Measurements from ENCODE around the gene ATAD3B.
"Not testable (repeated sequence)": the region's sequence is repeated elsewhere in the genome, so short reads cannot be mapped to it uniquely, and the experiment has no call there.

The ATAD3B gene

DNA sequence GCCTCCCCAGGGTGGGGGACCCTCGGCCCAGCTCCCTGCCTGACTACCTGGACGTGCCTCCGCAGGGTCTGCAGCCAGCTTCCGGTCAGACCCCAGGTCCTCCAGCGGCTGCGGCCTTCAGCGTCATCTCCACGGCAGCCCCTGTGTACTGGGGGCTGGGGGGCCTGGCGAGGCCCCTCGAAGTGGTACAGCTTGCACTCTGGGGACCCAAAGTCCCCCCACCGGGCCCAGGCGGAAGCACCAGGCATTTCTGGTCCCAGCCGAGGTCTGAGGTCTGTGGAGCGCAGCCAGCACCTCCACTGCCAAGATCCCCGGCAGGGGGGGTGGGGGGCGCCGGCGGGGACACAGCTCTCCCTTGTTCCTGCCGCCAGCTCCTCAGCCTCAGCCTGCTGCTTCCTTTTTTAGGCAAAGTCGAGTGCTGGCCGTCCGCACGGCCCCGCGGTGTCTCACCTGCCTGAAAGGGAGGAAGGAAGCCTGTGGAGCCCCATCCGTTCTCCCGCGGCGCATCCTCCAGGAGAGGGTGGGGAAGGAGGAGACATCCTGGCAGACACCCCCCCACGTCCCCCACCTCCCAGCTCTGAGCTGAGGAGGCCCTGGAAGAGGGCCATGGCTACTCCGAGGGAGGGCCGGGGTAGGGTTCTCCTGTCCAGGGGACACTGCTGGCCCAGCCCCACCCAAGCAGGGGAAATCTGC lies 37.3 kb upstream of the ATAD3B start:
- FAIRE-seq: no peak

- no peak for FAIRE-seq
These were observed 36.8 kb upstream of the ATAD3B start for GRCh38 chr1:1434824-1435105.

GRCh38 chr1:1435106-1435903 lies 36.3 kb upstream of the ATAD3B start, which contains the start of gene VWA1:
Gene VWA1, plus strand, starts transcription at chr1:1435690. Its CDS starts 59 bp downstream, at chr1:1435749.
- FAIRE-seq: no peak

DNA sequence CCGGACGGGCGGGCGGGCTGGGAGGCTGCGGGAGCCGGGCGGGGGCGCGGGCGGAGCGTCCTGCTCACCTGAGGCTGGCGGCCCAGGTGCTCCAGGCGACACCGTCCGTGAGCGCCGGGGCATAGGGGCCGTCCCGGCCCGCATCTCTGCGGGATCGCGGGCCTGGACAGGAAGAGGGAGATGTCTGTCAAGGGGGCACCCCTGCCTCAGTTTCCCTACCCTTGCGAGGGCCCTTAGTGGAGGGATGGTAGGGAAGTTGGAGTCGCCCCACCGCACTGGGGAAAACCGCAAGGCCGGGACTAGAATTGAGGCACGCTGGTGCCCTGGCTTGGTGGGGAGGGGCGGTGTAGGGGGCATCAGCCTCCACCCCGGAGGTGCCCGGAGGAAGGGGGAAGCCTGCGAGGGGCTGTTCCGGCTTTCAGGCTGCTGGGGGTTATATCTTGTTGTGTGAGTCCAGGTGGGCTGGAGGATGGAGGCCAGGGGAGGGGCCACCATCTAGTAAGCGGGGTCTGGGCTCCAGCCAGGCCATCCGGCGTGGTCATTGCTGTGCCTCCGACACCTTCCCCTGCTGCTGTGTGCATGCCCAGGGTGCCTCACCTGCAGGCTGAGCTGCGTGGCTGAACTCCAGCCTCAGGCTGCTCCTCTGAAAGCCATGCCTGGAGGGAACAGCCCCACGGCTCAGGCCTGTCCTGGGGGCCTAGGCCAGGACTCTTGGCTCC lies 35.5 kb upstream of the ATAD3B start:
- FAIRE-seq: no peak

DNA sequence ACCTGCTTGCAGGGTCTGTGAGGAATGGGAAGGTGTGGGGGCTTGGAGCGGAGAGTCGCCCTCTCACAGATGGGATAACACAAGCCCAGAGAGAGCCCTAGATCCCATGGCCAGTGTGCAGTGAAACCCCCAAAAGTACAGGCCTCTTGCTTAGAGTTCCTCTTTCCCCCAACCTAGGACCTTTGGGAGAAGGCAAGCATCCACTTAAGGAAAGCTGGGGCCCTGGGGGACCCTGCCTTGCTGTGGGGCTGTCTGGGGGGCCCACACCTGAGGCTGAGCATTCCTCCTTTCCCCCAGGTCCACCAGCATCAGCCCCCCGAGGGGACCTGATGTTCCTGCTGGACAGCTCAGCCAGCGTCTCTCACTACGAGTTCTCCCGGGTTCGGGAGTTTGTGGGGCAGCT lies 34.9 kb upstream of the ATAD3B start:
- FAIRE-seq: no peak

GRCh38 chr1:1437033-1437903 lies 34.3 kb upstream of the ATAD3B start:
- FAIRE-seq: no peak

- no peak for FAIRE-seq
These were observed 33.6 kb upstream of the ATAD3B start for GRCh38 chr1:1437904-1438376.

GRCh38 chr1:1438531-1439381 lies 32.8 kb upstream of the ATAD3B start:
- FAIRE-seq: no peak

DNA sequence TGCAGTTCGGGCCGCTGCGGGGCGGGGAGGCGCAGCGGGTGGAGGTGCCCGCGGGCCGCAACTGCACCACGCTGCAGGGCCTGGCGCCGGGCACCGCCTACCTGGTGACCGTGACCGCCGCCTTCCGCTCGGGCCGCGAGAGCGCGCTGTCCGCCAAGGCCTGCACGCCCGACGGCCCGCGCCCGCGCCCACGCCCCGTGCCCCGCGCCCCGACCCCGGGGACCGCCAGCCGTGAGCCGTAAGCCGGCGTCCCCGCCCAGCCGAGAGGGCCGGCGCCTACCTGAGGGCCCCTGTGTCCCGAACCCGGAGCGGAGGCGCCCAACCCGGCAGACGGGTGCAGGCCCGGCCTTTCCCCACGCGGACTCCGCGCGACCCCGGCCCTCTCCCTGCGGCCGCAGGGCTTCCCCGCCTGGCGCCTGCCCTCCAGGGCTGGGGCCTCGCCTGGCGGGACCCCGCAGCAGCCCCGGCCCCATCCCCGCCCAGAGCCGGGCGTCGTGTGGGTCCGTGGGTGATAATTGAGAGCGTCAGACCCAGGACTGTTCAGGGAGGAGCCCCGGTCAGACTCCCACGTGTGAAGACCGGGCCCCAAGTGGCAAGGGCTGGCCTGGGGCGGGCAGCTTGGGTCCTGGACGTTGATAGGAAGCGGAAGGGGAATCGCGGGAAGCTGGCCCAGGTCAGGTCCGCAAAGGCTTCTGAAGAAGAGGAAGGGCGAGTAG lies 31.9 kb upstream of the ATAD3B start:
- FAIRE-seq: no peak

- no peak for FAIRE-seq
These were observed 31.1 kb upstream of the ATAD3B start for GRCh38 chr1:1440262-1441001.

DNA sequence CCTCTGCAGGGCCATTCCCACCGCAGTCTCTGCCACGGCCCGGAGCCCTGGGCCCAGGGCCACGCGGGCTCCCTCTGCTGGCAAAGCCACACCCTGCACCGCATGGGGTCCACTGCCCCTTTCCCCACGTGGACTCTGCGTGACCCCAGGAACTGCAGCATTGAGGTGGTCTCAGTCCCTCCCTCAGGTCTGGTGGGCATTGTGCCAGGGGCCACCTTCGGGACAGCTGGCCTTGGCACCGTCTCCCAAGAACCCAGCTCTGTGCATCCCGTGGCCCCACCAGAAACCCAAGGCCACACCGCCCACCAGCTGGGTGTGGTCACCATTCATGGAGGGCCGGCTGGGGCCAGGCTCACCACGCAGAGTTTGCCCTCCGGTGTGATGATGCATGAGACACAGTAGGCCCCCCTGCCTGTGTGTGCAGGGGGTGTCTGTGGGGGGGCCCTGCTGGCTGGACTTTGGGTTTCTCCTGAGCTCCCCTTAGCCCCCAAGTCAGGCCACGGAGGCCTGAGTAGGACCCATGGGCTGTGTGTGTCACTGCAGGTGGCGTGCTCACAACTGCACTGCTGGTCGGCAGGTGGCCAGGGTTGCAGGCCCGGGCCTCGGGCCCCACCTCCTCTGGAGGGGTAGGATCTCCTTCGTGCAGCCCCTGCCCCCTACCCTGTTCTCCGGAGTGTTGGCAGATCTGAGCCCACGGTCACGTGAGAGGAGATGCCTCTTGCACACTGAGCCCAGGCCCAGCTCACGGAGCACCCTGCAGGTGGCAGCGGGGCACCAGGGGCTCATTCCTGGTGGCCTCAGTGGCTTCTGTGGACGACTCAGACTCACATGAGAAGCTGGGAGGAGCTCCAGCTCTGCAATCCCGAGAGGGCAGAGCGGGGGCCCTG lies 30.3 kb upstream of the ATAD3B start:
- FAIRE-seq: no peak

DNA sequence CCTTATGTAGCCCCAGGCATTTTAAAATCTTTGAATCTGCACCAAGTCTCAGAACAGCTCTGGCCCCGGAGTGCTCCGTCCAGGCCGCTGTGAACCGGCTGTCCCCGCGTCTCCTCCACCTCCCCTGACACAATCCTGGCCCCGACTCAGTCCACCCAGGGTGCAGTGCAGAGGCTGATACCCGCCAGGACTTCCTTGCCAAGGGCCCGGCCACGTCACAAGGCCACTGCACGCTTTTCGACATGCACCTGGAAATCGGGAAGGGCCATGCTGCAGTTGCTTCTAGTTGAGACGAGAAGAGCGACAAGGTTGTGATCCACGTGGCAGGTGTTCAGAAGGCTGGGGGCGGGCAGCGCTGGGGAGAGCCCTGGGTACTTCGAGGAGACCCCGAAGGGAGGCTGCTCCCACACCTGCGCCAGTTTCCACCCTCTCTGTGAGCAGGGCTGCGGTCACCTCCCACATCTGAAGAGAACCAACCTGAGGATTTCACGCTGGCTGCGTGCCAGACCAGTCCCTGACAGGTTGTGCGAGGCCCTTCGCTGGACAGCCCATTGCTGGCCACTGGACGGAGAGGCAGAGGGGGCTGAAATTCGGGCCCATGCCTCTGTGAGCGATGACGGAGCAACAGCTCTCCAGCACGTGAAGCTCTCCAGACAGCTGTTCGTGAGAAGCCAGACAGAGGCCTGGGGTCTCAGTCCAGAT lies 29.3 kb upstream of the ATAD3B start:
- no peak for FAIRE-seq

DNA sequence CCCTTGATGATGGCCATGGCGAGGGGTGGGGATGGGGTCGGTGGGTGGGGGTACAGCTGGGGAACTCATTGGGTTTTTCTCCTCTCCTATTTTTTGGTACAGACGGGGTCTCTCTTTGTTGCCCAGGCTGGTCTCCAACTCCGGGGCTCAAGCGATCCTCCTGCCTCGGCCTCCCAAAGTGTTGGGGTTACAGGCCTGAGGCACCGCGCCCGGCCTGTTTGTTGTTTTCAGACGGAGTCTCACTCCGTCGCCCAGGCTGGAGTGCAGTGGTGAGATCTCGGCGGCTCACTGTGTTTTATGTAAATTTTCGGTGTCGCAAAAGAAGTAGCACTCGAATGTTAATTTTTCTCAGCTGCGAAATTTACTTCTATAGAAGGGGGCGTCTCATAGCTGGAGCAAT lies 24.9 kb upstream of the ATAD3B start:
- FAIRE-seq: not testable (repeated sequence)

GRCh38 chr1:1449099-1449739 lies 22.3 kb upstream of the ATAD3B start, which contains the start of gene ATAD3C:
Gene ATAD3C, plus strand, starts transcription at chr1:1449689. Its CDS starts 995 bp downstream, at chr1:1450684.
- no peak for FAIRE-seq

DNA sequence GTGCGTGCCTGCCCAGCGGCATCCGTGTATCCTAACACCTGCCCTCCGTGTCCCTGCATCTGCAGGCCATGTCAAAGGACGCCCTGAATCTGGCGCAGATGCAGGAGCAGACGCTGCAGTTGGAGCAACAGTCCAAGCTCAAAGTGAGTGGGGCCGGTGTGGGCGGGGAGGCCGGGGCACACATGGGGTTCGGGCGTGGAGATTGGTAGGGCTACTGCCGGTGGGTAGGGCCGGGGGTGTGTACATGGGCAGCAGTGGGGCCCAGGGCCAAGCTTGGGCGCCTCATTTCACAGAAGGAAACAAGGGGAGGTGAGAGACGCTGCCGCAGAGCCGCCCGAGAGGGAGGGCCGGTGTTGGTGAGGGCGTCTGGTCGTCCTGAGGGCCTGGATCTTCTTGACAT lies 20.9 kb upstream of the ATAD3B start:
- FAIRE-seq: not testable (repeated sequence)

- no peak for FAIRE-seq
These were observed 19.7 kb upstream of the ATAD3B start for GRCh38 chr1:1451696-1452364.

DNA sequence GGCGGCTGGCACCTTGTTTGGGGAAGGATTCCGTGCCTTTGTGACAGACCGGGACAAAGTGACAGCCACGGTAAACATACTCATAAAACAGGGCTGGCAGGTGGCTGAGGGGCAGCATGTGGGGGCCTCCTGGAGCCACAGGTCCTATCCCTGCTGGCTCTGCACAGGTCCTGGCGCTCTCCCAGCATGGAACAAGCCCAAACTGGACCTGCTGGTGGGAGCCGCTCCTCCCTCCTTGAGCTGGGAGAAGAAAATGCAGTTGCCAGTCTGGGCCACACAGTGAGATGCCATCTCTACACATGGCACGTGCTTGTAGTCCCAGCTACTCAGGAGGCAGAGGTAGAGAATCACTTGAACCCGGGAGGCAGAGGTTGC lies 19.2 kb upstream of the ATAD3B start:
- not testable (repeated sequence) for FAIRE-seq

Measured in endometrium (tissue), 2 donors.